PC-3 (cell line): ENCODE data around the gene SYTL1. TPM values are rescaled to one million over a fixed set of nuclear protein-coding genes. Genes with fewer than 3 reads are reported as not detected.
A peak's percentile ranks its signal among the peaks of the same experiment; 100 is the strongest.

Experiments
- ATAC-seq: fragments of 200-7000 bp; cut with Tn5 transposase; 2 replicates; pipeline ENCODE4 v1.9.1; 2020; ENCODE audit warnings: mild to moderate bottlenecking, moderate library complexity
- BruUV-seq: library from RNA; stranded (reverse); fragments of 400-500 nt; replicated peaks from 2 replicates; lab custom pipeline; 2021; lab: Mats Ljungman, UMichigan
- CTCF ChIA-PET: fragments of 300-600 bp; sonication (Branson Sonifier 250); formaldehyde crosslinking; loops from one replicate; lab custom pipeline; 2022; ENCODE audit warnings: antibody characterized with exemption; lab: Charles Lee
- POLR2A ChIA-PET: fragments of 300-600 bp; sonication (Branson Sonifier 250); formaldehyde crosslinking; loops from one replicate; lab custom pipeline; 2022; ENCODE audit warnings: antibody characterized with exemption; ENCODE audit not compliant: unreplicated experiment; lab: Charles Lee
- DNase-seq: peaks from one replicate; pipeline ENCODE4 v3.0.0-alpha.2; 2015
- H2AFZ ChIP-seq: fragments of 300-600 bp; sonication (generic); 2 replicates; pipeline ENCODE4 v1.6.0; 2016; ENCODE audit warnings: antibody characterized with exemption, low read length
- H3F3A ChIP-seq: fragments of 300-600 bp; sonication (generic); one replicate; pipeline ENCODE4 v1.6.0; 2017; ENCODE audit warnings: antibody characterized with exemption, low read length, control low read depth, mild to moderate bottlenecking; ENCODE audit not compliant: unreplicated experiment
- H3K27ac ChIP-seq: fragments of 300-600 bp; sonication (generic); 2 replicates; pipeline ENCODE4 v1.5.1; 2016; ENCODE audit warnings: mild to moderate bottlenecking, low read length
- H3K27me3 ChIP-seq: fragments of 300-600 bp; sonication (generic); 2 replicates; pipeline ENCODE4 v1.6.1; 2016; ENCODE audit warnings: low read length, mixed read lengths
- H3K36me3 ChIP-seq: fragments of 300-600 bp; sonication (generic); 2 replicates; pipeline ENCODE4 v1.6.1; 2016; ENCODE audit warnings: low read depth, mixed run types, low read length, mixed read lengths
- H3K4me1 ChIP-seq: fragments of 300-600 bp; sonication (generic); 2 replicates; pipeline ENCODE4 v1.5.1; 2016; ENCODE audit warnings: low read length; ENCODE audit not compliant: insufficient read depth
- H3K4me2 ChIP-seq: fragments of 300-600 bp; sonication (generic); 2 replicates; pipeline ENCODE4 v1.6.0; 2016; ENCODE audit warnings: low read length
- H3K4me3 ChIP-seq: fragments of 300-600 bp; sonication (generic); 2 replicates; pipeline ENCODE4 v1.5.1; 2016; ENCODE audit warnings: mild to moderate bottlenecking, low read length, mixed read lengths
- H3K79me2 ChIP-seq: fragments of 300-600 bp; sonication (generic); 2 replicates; pipeline ENCODE4 v1.6.1; 2017; ENCODE audit warnings: low read length, mixed read lengths
- H3K9ac ChIP-seq: fragments of 300-600 bp; sonication (generic); 2 replicates; pipeline ENCODE4 v1.6.0; 2016; ENCODE audit warnings: mild to moderate bottlenecking, low read length
- H3K9me2 ChIP-seq: fragments of 300-600 bp; sonication (generic); replicated peaks from 2 replicates; pipeline ENCODE4 v1.6.1; 2016; ENCODE audit warnings: mixed run types, low read length, mixed read lengths
- H3K9me3 ChIP-seq: fragments of 300-600 bp; sonication (generic); 2 replicates; pipeline ENCODE4 v1.6.1; 2016; ENCODE audit warnings: low read length, mixed read lengths
- H4K20me1 ChIP-seq: fragments of 300-600 bp; sonication (generic); 2 replicates; pipeline ENCODE4 v1.6.1; 2016; ENCODE audit warnings: low read length, mixed read lengths
- EZH2 ChIP-seq: fragments of 300-600 bp; sonication (generic); IDR thresholded peaks from one replicate; pipeline ENCODE4 v1.6.1; 2017; ENCODE audit warnings: antibody characterized with exemption, mild to moderate bottlenecking, low read length; ENCODE audit not compliant: unreplicated experiment
- EZH2phosphoT487 ChIP-seq: fragments of 300-600 bp; sonication (generic); IDR thresholded peaks from 2 replicates; pipeline ENCODE4 v1.6.1; 2018; ENCODE audit warnings: mild to moderate bottlenecking, antibody characterized with exemption, low read length, borderline replicate concordance
- intact Hi-C: fragments of 100-400 bp; cut with micrococcal nuclease; formaldehyde crosslinking; loops from 2 replicates; pipeline ENCODE4 v1.9.0; 2023
- total RNA-seq: library from RNA; depleted of rRNA; stranded (reverse); fragments of >200 nt; gene quantifications from 2 replicates; pipeline ENCODE4 v1.2.3, GENCODE V29; 2014
- TF ChIP-seq, protein P1 (sequence below): fragments of 300-600 bp; sonication (generic); conservative IDR thresholded peaks from 2 replicates; pipeline ENCODE4 v1.5.1; 2017; ENCODE audit warnings: antibody characterized with exemption, low read depth, mild to moderate bottlenecking, low read length

SYTL1 gene
- total RNA-seq, 1 experiment from 2014 or later: 26.8 TPM

DNA sequence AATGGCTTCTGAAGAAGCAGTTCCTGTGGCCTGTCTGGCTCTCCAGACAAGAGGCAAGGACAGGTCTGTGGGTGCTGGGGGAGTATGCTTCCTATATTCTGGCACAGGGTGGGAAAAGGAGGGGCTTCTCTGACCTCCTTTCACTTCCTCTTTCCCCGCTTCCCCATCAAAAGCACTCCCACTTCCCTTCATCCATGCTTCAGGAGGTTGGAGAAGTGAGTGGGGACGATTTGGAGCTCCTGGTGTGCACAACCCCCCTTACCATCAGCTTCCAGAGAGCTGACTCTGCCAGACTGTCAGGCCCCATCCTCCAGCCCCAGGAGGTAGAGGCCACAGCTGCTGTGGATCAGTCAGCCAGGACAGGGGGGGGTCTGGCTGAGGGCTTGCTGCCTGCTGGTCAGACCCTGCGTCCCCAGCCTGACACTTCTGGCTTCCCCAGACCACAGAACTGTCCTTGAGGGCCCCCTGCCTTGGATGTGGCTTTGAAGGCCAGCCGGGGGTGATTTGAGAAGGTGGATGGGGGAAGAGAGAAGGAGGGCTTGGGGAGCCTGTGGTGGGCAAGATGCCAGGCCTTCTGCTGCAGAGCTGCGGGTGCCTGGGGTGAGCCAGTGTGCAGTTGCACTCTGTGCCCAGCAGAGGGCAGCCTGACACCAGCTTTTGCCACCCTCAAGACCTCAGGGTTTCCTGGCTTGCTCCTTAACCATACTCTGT is 41.3 kb upstream of the SYTL1 start:
- BruUV-seq: no TSS peak
- ChIA-PET POLR2A (no interaction called here), CTCF (interaction anchor here (0.9 to 2.4 kb wide), 7 partner anchors 43 to 256 kb away, joined by 3 to 25 read pairs (median 5); partner anchors contain the start of gene MAP3K6)
- intact Hi-C loops: loop anchor here (1.0 to 10.0 kb wide), 3 partner anchors 42 to 304 kb away; partner anchors contain the start of genes AHDC1 and SYTL1
- H3K4me2 ChIP-seq: peak overlapping the region; percentile 45
- H3F3A ChIP-seq: no peaks in the 10 kb centered on the region
- no peak overlapping the region for H2AFZ ChIP-seq
- peaks cover 8% of the 10 kb centered on the region; the same call in 1 of the 2 replicates for H3K36me3 ChIP-seq
- DNase-seq: peak; percentile 90
- H3K9me2 ChIP-seq: no peaks in the 10 kb centered on the region
- H3K4me1 ChIP-seq: peaks cover 21% of the 10 kb centered on the region
- H3K4me3 ChIP-seq: no peak overlapping the region
- ATAC-seq: peak; percentile 62
- H4K20me1 ChIP-seq: no peaks in the 10 kb centered on the region
- no peaks in the 10 kb centered on the region for H3K9me3 ChIP-seq
- H3K79me2 ChIP-seq: no peaks in the 10 kb centered on the region
- no peaks in the 10 kb centered on the region for H3K27me3 ChIP-seq
- peak overlapping the region; percentile 85 for H3K27ac ChIP-seq
- TF ChIP-seq, protein P1, sequence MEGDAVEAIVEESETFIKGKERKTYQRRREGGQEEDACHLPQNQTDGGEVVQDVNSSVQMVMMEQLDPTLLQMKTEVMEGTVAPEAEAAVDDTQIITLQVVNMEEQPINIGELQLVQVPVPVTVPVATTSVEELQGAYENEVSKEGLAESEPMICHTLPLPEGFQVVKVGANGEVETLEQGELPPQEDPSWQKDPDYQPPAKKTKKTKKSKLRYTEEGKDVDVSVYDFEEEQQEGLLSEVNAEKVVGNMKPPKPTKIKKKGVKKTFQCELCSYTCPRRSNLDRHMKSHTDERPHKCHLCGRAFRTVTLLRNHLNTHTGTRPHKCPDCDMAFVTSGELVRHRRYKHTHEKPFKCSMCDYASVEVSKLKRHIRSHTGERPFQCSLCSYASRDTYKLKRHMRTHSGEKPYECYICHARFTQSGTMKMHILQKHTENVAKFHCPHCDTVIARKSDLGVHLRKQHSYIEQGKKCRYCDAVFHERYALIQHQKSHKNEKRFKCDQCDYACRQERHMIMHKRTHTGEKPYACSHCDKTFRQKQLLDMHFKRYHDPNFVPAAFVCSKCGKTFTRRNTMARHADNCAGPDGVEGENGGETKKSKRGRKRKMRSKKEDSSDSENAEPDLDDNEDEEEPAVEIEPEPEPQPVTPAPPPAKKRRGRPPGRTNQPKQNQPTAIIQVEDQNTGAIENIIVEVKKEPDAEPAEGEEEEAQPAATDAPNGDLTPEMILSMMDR: peak; percentile 92
- TF ChIP-seq EZH2: no peak
- H3K9ac ChIP-seq: peak overlapping the region; percentile 47

DNA sequence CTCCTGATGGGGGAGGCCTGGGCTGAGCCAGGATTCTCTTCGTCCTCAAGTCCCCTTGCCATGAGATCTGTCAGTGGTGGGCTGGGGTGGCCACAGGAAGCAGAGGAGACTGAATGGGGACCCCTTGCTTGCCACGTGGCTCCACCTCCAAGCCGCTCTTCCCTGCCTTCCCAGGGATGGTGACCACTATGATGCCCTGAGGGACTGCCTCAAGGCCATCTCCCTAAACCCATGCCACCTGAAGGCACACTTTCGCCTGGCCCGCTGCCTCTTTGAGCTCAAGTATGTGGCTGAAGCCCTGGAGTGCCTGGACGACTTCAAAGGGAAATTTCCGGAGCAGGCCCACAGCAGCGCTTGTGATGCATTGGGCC is 40.8 kb upstream of the SYTL1 start:
- CTCF ChIA-PET: interaction anchor here (1.1 to 2.4 kb wide), 2 partner anchors 65 to 91 kb away, joined by 5 to 11 read pairs; partner anchors contain the start of gene MAP3K6

More for the DNA sequence above, 40.8 kb upstream of the SYTL1 start:
- Histone ChIP-seq H3K4me2 (no peak overlapping the region), H3K4me3 (no peak overlapping the region), H3K79me2 (no peaks in the 10 kb centered on the region), H2AFZ (no peak overlapping the region), H3K9me3 (no peaks in the 10 kb centered on the region), H3K36me3 (peaks cover 8% of the 10 kb centered on the region; the same call in 1 of the 2 replicates), H3K9ac (no peak overlapping the region), H3K27me3 (no peaks in the 10 kb centered on the region), H3K27ac (no peak overlapping the region), H3K9me2 (no peaks in the 10 kb centered on the region), H3K4me1 (peaks cover 21% of the 10 kb centered on the region), H3F3A (no peaks in the 10 kb centered on the region), H4K20me1 (no peaks in the 10 kb centered on the region)
- ATAC-seq: no peak
- POLR2A ChIA-PET: no interaction called here
- DNase-seq: no peak
- TF ChIP-seq EZH2: no peak
- TF ChIP-seq EZH2phosphoT487: no peak
- TF ChIP-seq, protein P1: no peak
- no TSS peak for BruUV-seq
- intact Hi-C loops: loop anchor here (1.0 to 10.0 kb wide), 3 partner anchors 41 to 304 kb away; partner anchors contain the start of genes AHDC1 and SYTL1
